Measurements from ENCODE around the gene ZNF775.

- TF ChIP-seq, protein P1, sequence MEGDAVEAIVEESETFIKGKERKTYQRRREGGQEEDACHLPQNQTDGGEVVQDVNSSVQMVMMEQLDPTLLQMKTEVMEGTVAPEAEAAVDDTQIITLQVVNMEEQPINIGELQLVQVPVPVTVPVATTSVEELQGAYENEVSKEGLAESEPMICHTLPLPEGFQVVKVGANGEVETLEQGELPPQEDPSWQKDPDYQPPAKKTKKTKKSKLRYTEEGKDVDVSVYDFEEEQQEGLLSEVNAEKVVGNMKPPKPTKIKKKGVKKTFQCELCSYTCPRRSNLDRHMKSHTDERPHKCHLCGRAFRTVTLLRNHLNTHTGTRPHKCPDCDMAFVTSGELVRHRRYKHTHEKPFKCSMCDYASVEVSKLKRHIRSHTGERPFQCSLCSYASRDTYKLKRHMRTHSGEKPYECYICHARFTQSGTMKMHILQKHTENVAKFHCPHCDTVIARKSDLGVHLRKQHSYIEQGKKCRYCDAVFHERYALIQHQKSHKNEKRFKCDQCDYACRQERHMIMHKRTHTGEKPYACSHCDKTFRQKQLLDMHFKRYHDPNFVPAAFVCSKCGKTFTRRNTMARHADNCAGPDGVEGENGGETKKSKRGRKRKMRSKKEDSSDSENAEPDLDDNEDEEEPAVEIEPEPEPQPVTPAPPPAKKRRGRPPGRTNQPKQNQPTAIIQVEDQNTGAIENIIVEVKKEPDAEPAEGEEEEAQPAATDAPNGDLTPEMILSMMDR (conservative IDR thresholded peaks at IDR 0.05 in 1 of 2, IDR thresholded peaks at IDR 0.05 in 1 of 2; ENCODE audit: extremely low read depth in 1 of 2, insufficient read depth in 1 of 2, low read depth in 1 of 2, low read length in 2 of 2): no peak
- no peak for TF ChIP-seq EZH2 (IDR thresholded peaks at IDR 0.05; ENCODE audit: borderline replicate concordance, low read length)
Measured at GRCh38 chr7:150393325-150393724, 14.2 kb downstream of the ZNF775 start.
